Measurements from ENCODE around the gene NAA25.

GRCh38 chr12:112117685-112118084 lies 9.1 kb upstream of the NAA25 start:
- TF ChIP-seq POLR2A (IDR thresholded peaks at IDR 0.05; ENCODE audit: low read depth, low read length) = no peak
- TF ChIP-seq POLR2AphosphoS5 (IDR thresholded peaks at IDR 0.05; ENCODE audit: low read depth, low read length) = no peak
- no peak for TF ChIP-seq PAX5 (IDR thresholded peaks at IDR 0.05; ENCODE audit: insufficient read depth, low read length, severe bottlenecking)
- no peak for TF ChIP-seq POU2F2 (IDR thresholded peaks at IDR 0.05; ENCODE audit: low read depth, low read length)
- TF ChIP-seq TAF1 (IDR thresholded peaks at IDR 0.05; ENCODE audit: low read depth, low read length) = no peak
- no peak for TF ChIP-seq SPI1 (IDR thresholded peaks at IDR 0.05; ENCODE audit: low read depth, low read length)

Data from GM12891 (cell line).